Tibial artery (tissue), 4 donors: ENCODE results near the gene EXOC6B.
"Not testable (repeated sequence)": the region's sequence is repeated elsewhere in the genome, so short reads cannot be mapped to it uniquely, and the experiment has no call there.

Experiments
- DNase-seq, 2 donors: peaks; one replicate each; pipeline ENCODE4 v3.0.0-alpha.2; 2019
- H3K27ac ChIP-seq, 2 donors: fragments of 200-600 bp; sonication (generic) in 1 of 2; 1 replicate in 1 of 2; 2 replicates in 1 of 2; pipeline ENCODE4 v1.5.1; 2018 to 2019; ENCODE audit warnings: mild to moderate bottlenecking in 1 of 2
- H3K27me3 ChIP-seq, 2 donors: fragments of 200-600 bp; sonication (generic) in 1 of 2; one replicate each; pipeline versions ENCODE4 v1.5.1 to v1.6.0; 2016 to 2019
- H3K36me3 ChIP-seq, 3 donors: fragments of 200-600 bp; sonication (generic) in 2 of 3; one replicate each; pipeline ENCODE4 v1.5.1; 2016 to 2019; ENCODE audit warnings: mild to moderate bottlenecking in 2 of 3
- H3K4me1 ChIP-seq, 4 donors: fragments of 200-600 bp; sonication (generic) in 2 of 4; 1 replicate in 3 of 4; 2 replicates in 1 of 4; pipeline ENCODE4 v1.5.1; 2016 to 2019
- H3K4me3 ChIP-seq, 2 donors: fragments of 200-600 bp; sonication (generic) in 1 of 2; 1 replicate in 1 of 2; 2 replicates in 1 of 2; pipeline ENCODE4 v1.5.1; 2018 to 2019; ENCODE audit warnings: mild to moderate bottlenecking in 2 of 2
- H3K9me3 ChIP-seq, 3 donors: fragments of 200-600 bp; sonication (generic) in 1 of 3; one replicate each; pipeline ENCODE4 v1.5.1; 2016 to 2019
- CTCF ChIP-seq, 2 experiments: fragments of 200-600 bp in 1 of 2; fragments of 450-650 bp in 1 of 2; IDR thresholded peaks; one replicate each; pipeline ENCODE4 v1.5.1; 2017 to 2019; ENCODE audit warnings: antibody characterized with exemption in 2 of 2, mild to moderate bottlenecking in 1 of 2, moderate library complexity in 1 of 2
- intact Hi-C: fragments of 100-400 bp; cut with DNase I; formaldehyde crosslinking; loops from one replicate; pipeline ENCODE4 v1.15.0; 2023; ENCODE audit warnings: low total_unique reads

The EXOC6B gene

GRCh38 chr2:72561621-72562318 is 264.1 kb downstream of the EXOC6B start:
- H3K9me3 ChIP-seq, result no peaks in the 10 kb centered on the region
- H3K4me1 ChIP-seq, result peaks cover 0 to 22% (median 14%) of the 10 kb centered on the region in 4 donors
- TF ChIP-seq CTCF (IDR thresholded peaks at IDR 0.05), result no peak
- H3K36me3 ChIP-seq, result no peaks in the 10 kb centered on the region
- DNase-seq, result no peak
- H3K27me3 ChIP-seq, result no peaks in the 10 kb centered on the region
- no peak overlapping the region for H3K4me3 ChIP-seq
- H3K27ac ChIP-seq, result peak overlapping the region in 1 of 2 donors; percentile 26
- intact Hi-C loops, result no loop called here

GRCh38 chr2:72555943-72556342 is 269.9 kb downstream of the EXOC6B start:
- Histone ChIP-seq H3K36me3 (peaks cover 0 to 9% (median 5%) of the 10 kb centered on the region in 3 donors), H3K27ac (no peak overlapping the region), H3K27me3 (no peaks in the 10 kb centered on the region), H3K4me1 (peaks cover 0 to 2% (median 0%) of the 10 kb centered on the region in 4 donors), H3K4me3 (no peak overlapping the region), H3K9me3 (peaks cover 0 to 5% (median 0%) of the 10 kb centered on the region in 3 donors)
- intact Hi-C loops, result no loop called here
- no peak for TF ChIP-seq CTCF (IDR thresholded peaks at IDR 0.05)
- no peak for DNase-seq

GRCh38 chr2:72555363-72555762 is 270.5 kb downstream of the EXOC6B start:
- H3K9me3 ChIP-seq, H3K4me3 ChIP-seq, DNase-seq, H3K27ac ChIP-seq, H3K36me3 ChIP-seq, intact Hi-C loops, H3K27me3 ChIP-seq, H3K4me1 ChIP-seq: not testable (repeated sequence)

- H3K27me3 ChIP-seq, H3K4me3 ChIP-seq, intact Hi-C loops, DNase-seq, H3K4me1 ChIP-seq, H3K27ac ChIP-seq, H3K9me3 ChIP-seq, H3K36me3 ChIP-seq: not testable (repeated sequence)
Observed at GRCh38 chr2:72554910-72555309, 270.9 kb downstream of the EXOC6B start.

- no peaks in the 10 kb centered on the region for H3K4me1 ChIP-seq
- intact Hi-C loops, result no loop called here
- no peak for TF ChIP-seq CTCF (IDR thresholded peaks at IDR 0.05)
- H3K27me3 ChIP-seq, result no peaks in the 10 kb centered on the region
- no peak for DNase-seq
- peaks cover 0 to 5% (median 0%) of the 10 kb centered on the region in 3 donors for H3K9me3 ChIP-seq
- no peak overlapping the region for H3K4me3 ChIP-seq
- H3K36me3 ChIP-seq, result peaks cover 0 to 9% (median 5%) of the 10 kb centered on the region in 3 donors
- no peak overlapping the region for H3K27ac ChIP-seq
Observed at GRCh38 chr2:72554381-72554780, 271.5 kb downstream of the EXOC6B start.

GRCh38 chr2:72548081-72548764 is 277.6 kb downstream of the EXOC6B start:
- intact Hi-C loops, result no loop called here
- Histone ChIP-seq H3K27ac (no peak overlapping the region), H3K4me3 (no peak overlapping the region), H3K4me1 (no peaks in the 10 kb centered on the region), H3K27me3 (no peaks in the 10 kb centered on the region), H3K9me3 (no peaks in the 10 kb centered on the region), H3K36me3 (no peaks in the 10 kb centered on the region)
- DNase-seq, result no peak
- TF ChIP-seq CTCF (IDR thresholded peaks at IDR 0.05), result no peak
